Heart left ventricle (tissue), 13 donors: ENCODE data around the gene SHLD1.

Experiments
- POLR2A ChIP-seq, 2 donors: fragments of 450-650 bp; IDR thresholded peaks; one replicate each; pipeline ENCODE4 v1.6.1; 2017; ENCODE audit warnings: antibody characterized with exemption in 2 of 2, mild to moderate bottlenecking in 2 of 2, moderate library complexity in 2 of 2
- TF ChIP-seq, protein P1 (sequence below), 12 donors: fragments of 200-600 bp; sonication (generic) in 4 of 12; IDR thresholded peaks; one replicate each; pipeline versions ENCODE4 v1.5.0 to v1.8.0; 2018 to 2022; ENCODE audit warnings: antibody characterized with exemption in 12 of 12, mild to moderate bottlenecking in 5 of 12
- donor health status: ischemic (EF 13 %, LVEDD 7.1; RV severe dilation, severe dysfunction).
- donor health status: DM: no; HTN: yes; CAD: no.
- donor health status: DM: no; HTN: no; CAD: no.
- donor health status: ischemic (EF 25% LVEDD 6.9; RV normal size, moderate dysfunction).
- donor health status: ischemic (EF 25% LVEDD 5.7; RV mildly dilated, moderate dysfunction).
- donor health status: ischemic (EF 35%, LVEDD 5.7; RV mildly dilated, moderate dysfunction).
- donor health status: nonischemic (EF 11% LVEDD 7.7; RV severe dilation, severe dysfunction).
- donor health status: DM: yes; HTN: yes; CAD: no.
- donor health status: PGD.
- donor health status: ischemic (EF 29% LVEDD 5.4; RV normal size, mild dysfunction).
- donor health status: nonischemic (EF 23%, LVEDD 6.1; RV moderate dilation, normal function).

DNA sequence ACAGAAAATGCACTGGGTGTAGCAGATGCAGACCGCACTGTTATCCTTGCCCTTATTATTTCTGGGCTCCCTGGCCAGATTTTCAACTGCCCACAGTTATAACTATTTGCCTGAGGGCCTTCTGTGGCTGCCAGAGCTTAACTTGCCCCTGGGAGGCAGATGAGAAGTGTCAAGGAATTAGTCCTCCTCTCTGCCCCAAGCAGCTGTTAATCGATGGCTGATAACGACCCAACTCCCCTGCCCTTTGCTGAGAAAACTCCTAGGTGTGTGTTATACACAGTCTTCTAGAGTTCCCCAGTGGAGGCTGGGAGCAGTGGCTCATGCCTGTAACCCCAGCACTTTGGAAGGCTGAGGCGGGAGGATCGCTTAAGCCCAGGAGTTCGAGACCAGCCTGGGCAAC, 44.4 kb upstream of the SHLD1 start:
- TF ChIP-seq, protein P1, sequence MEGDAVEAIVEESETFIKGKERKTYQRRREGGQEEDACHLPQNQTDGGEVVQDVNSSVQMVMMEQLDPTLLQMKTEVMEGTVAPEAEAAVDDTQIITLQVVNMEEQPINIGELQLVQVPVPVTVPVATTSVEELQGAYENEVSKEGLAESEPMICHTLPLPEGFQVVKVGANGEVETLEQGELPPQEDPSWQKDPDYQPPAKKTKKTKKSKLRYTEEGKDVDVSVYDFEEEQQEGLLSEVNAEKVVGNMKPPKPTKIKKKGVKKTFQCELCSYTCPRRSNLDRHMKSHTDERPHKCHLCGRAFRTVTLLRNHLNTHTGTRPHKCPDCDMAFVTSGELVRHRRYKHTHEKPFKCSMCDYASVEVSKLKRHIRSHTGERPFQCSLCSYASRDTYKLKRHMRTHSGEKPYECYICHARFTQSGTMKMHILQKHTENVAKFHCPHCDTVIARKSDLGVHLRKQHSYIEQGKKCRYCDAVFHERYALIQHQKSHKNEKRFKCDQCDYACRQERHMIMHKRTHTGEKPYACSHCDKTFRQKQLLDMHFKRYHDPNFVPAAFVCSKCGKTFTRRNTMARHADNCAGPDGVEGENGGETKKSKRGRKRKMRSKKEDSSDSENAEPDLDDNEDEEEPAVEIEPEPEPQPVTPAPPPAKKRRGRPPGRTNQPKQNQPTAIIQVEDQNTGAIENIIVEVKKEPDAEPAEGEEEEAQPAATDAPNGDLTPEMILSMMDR (IDR thresholded peaks at IDR 0.05), result no peak
- TF ChIP-seq POLR2A (IDR thresholded peaks at IDR 0.05), result no peak
